Measurements from ENCODE around the gene RILPL1. TPM values are rescaled to one million over a fixed set of nuclear protein-coding genes. Genes with fewer than 3 reads are reported as not detected.

RILPL1 gene
- total RNA-seq, 1 experiment from 2014 or later: 10.2 TPM

- Histone ChIP-seq H3K9me3 (ENCODE audit: low read depth, low read length, poor library complexity, severe bottlenecking) (no peaks in the 10 kb centered on the region), H3K4me3 (ENCODE audit: low read depth, low read length, poor library complexity, severe bottlenecking) (no peak overlapping the region), H3K27ac (ENCODE audit: low read depth, low read length, poor library complexity, severe bottlenecking) (no peak overlapping the region), H3K36me3 (ENCODE audit: insufficient read depth, low read length, poor library complexity, severe bottlenecking) (peaks cover 3% of the 10 kb centered on the region), H3K27me3 (replicated peaks; ENCODE audit: insufficient read depth, low read depth, low read length, poor library complexity) (no peaks in the 10 kb centered on the region), H3K4me1 (ENCODE audit: insufficient read depth, low read length, poor library complexity, severe bottlenecking) (no peaks in the 10 kb centered on the region)
- intact Hi-C loops (cut with micrococcal nuclease; ENCODE audit: unreplicated experiment): no loop called here
- ChIA-PET POLR2A (ENCODE audit: low non-redundant PET) (no interaction called here), CTCF (no interaction called here)
- no peak for TF ChIP-seq CTCF (conservative IDR thresholded peaks at IDR 0.05; ENCODE audit: low read depth, low read length)
- TF ChIP-seq EZH2 (IDR thresholded peaks at IDR 0.05; ENCODE audit: borderline replicate concordance, low read depth, low read length, poor library complexity, severe bottlenecking): no peak
- BruUV-seq (replicated peaks): no TSS peak
- DNase-seq (ENCODE audit: low spot score): no peak
These were observed 53.9 kb downstream of the RILPL1 start for GRCh38 chr12:123479442-123480180.

- Histone ChIP-seq H3K36me3 (ENCODE audit: insufficient read depth, low read length, poor library complexity, severe bottlenecking) (peaks cover 3% of the 10 kb centered on the region), H3K4me3 (ENCODE audit: low read depth, low read length, poor library complexity, severe bottlenecking) (no peak overlapping the region), H3K9me3 (ENCODE audit: low read depth, low read length, poor library complexity, severe bottlenecking) (no peaks in the 10 kb centered on the region), H3K27ac (ENCODE audit: low read depth, low read length, poor library complexity, severe bottlenecking) (no peak overlapping the region), H3K4me1 (ENCODE audit: insufficient read depth, low read length, poor library complexity, severe bottlenecking) (no peaks in the 10 kb centered on the region), H3K27me3 (replicated peaks; ENCODE audit: insufficient read depth, low read depth, low read length, poor library complexity) (no peaks in the 10 kb centered on the region)
- POLR2A ChIA-PET (ENCODE audit: low non-redundant PET): no interaction called here
- DNase-seq (ENCODE audit: low spot score): no peak
- CTCF ChIA-PET: no interaction called here
- no TSS peak for BruUV-seq (replicated peaks)
- TF ChIP-seq CTCF (conservative IDR thresholded peaks at IDR 0.05; ENCODE audit: low read depth, low read length) (no peak), EZH2 (IDR thresholded peaks at IDR 0.05; ENCODE audit: borderline replicate concordance, low read depth, low read length, poor library complexity, severe bottlenecking) (no peak)
- intact Hi-C loops (cut with micrococcal nuclease; ENCODE audit: unreplicated experiment): no loop called here
These were observed 54.8 kb downstream of the RILPL1 start for GRCh38 chr12:123478762-123479161.

GRCh38 chr12:123478069-123478468, 55.5 kb downstream of the RILPL1 start:
- no peak overlapping the region for H3K4me3 ChIP-seq (ENCODE audit: low read depth, low read length, poor library complexity, severe bottlenecking)
- TF ChIP-seq CTCF (conservative IDR thresholded peaks at IDR 0.05; ENCODE audit: low read depth, low read length) (no peak), EZH2 (IDR thresholded peaks at IDR 0.05; ENCODE audit: borderline replicate concordance, low read depth, low read length, poor library complexity, severe bottlenecking) (no peak)
- peaks cover 3% of the 10 kb centered on the region for H3K36me3 ChIP-seq (ENCODE audit: insufficient read depth, low read length, poor library complexity, severe bottlenecking)
- no peaks in the 10 kb centered on the region for H3K4me1 ChIP-seq (ENCODE audit: insufficient read depth, low read length, poor library complexity, severe bottlenecking)
- ChIA-PET CTCF (no interaction called here), POLR2A (ENCODE audit: low non-redundant PET) (interaction anchor here (0.6 kb wide), 1 partner anchor 12 kb away, joined by 4 read pairs; no protein-coding TSS in a partner anchor)
- DNase-seq (ENCODE audit: low spot score): no peak
- H3K27me3 ChIP-seq (replicated peaks; ENCODE audit: insufficient read depth, low read depth, low read length, poor library complexity): no peaks in the 10 kb centered on the region
- BruUV-seq (replicated peaks): no TSS peak
- H3K9me3 ChIP-seq (ENCODE audit: low read depth, low read length, poor library complexity, severe bottlenecking): no peaks in the 10 kb centered on the region
- intact Hi-C loops (cut with micrococcal nuclease; ENCODE audit: unreplicated experiment): no loop called here
- no peak overlapping the region for H3K27ac ChIP-seq (ENCODE audit: low read depth, low read length, poor library complexity, severe bottlenecking)

Data from A673 (cell line).